ENCODE results near the gene MED9.

The MED9 gene

GRCh38 chr17:17540935-17541639 is 64.3 kb downstream of the MED9 start:
- Histone ChIP-seq H3K4me3 (ENCODE audit: low read depth, low read length) (no peak overlapping the region), H3K27ac (ENCODE audit: extremely low read depth, low read depth, low read length) (no peak overlapping the region), H3K9me3 (ENCODE audit: control insufficient read depth, insufficient read depth, low read depth, low read length) (no peaks in the 10 kb centered on the region), H3K4me1 (ENCODE audit: control insufficient read depth, insufficient read depth, low read length) (peaks cover 7% of the 10 kb centered on the region), H3K36me3 (ENCODE audit: control insufficient read depth in 2 of 2, insufficient read depth in 1 of 2, low read length in 2 of 2) (no peaks in the 10 kb centered on the region)
- POLR2A ChIA-PET, result no interaction called here
- TF ChIP-seq IKZF3 (tag by site-specific recombination; IDR thresholded peaks at IDR 0.05), result no peak
- no peak for TF ChIP-seq ZNF600 (tag by site-specific recombination; IDR thresholded peaks at IDR 0.05)
- no peak for TF ChIP-seq MEIS1 (CRISPR knock-in tag; IDR thresholded peaks at IDR 0.05; ENCODE audit: borderline replicate concordance)
- TF ChIP-seq ZNF114 (tag by site-specific recombination; IDR thresholded peaks at IDR 0.05), result no peak
- TF ChIP-seq GLI2 (tag by site-specific recombination; IDR thresholded peaks at IDR 0.05; ENCODE audit: borderline replicate concordance, low read depth), result no peak
- no peak for TF ChIP-seq ZNF701 (tag by site-specific recombination; IDR thresholded peaks at IDR 0.05)
- no peak for TF ChIP-seq EGR2 (tag by site-specific recombination; IDR thresholded peaks at IDR 0.05; ENCODE audit: low read depth)
- no peak for TF ChIP-seq ZBTB1 (tag by site-specific recombination; IDR thresholded peaks at IDR 0.05)
- no peak for TF ChIP-seq ZFP37 (tag by site-specific recombination; IDR thresholded peaks at IDR 0.05)
- no peak for TF ChIP-seq ZNF248 (tag by site-specific recombination; IDR thresholded peaks at IDR 0.05)
- no peak for TF ChIP-seq ZNF544 (tag by site-specific recombination; IDR thresholded peaks at IDR 0.05)
- no peak for TF ChIP-seq HOXA7 (CRISPR knock-in tag; IDR thresholded peaks at IDR 0.05; ENCODE audit: borderline replicate concordance)
- TF ChIP-seq ZNF514 (tag by site-specific recombination; IDR thresholded peaks at IDR 0.05), result no peak
- TF ChIP-seq ZNF518A (tag by site-specific recombination; conservative IDR thresholded peaks at IDR 0.05; ENCODE audit: low read depth), result no peak
- TF ChIP-seq ZNF140 (tag by site-specific recombination; IDR thresholded peaks at IDR 0.05), result no peak
- TF ChIP-seq ZNF280C (tag by site-specific recombination; IDR thresholded peaks at IDR 0.05), result no peak
- CTCF ChIA-PET, result interaction anchor here (0.7 to 1.5 kb wide), 2 partner anchors 8 to 319 kb away, joined by 3 to 4 read pairs; no protein-coding TSS in a partner anchor

DNA sequence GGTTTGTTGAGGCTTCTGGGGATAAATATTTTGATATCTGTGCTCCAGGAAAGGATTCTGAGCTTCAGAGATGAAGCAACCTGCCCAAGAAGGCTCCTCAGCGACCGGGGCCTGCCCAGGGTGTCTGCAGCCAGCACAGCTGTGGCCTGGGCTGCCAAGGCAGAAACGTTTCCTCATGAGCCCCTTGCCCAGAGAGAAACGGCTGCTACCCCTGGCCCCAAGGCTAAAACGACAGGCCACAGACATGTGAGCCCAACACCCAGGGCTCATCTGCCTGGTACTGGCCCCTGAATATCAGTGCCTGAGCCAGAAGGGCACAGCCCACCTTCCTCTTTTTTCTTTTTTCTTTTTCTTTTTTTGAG is 64.8 kb downstream of the MED9 start:
- ChIA-PET POLR2A (no interaction called here), CTCF (interaction anchor here (0.7 to 1.5 kb wide), 2 partner anchors 9 to 319 kb away, joined by 3 to 4 read pairs; no protein-coding TSS in a partner anchor)
- TF ChIP-seq SCRT1 (tag by site-specific recombination; IDR thresholded peaks at IDR 0.05; ENCODE audit: borderline replicate concordance), result no peak
- no peak for TF ChIP-seq ZNF184 (tag by site-specific recombination; IDR thresholded peaks at IDR 0.05)
- TF ChIP-seq, protein P1, sequence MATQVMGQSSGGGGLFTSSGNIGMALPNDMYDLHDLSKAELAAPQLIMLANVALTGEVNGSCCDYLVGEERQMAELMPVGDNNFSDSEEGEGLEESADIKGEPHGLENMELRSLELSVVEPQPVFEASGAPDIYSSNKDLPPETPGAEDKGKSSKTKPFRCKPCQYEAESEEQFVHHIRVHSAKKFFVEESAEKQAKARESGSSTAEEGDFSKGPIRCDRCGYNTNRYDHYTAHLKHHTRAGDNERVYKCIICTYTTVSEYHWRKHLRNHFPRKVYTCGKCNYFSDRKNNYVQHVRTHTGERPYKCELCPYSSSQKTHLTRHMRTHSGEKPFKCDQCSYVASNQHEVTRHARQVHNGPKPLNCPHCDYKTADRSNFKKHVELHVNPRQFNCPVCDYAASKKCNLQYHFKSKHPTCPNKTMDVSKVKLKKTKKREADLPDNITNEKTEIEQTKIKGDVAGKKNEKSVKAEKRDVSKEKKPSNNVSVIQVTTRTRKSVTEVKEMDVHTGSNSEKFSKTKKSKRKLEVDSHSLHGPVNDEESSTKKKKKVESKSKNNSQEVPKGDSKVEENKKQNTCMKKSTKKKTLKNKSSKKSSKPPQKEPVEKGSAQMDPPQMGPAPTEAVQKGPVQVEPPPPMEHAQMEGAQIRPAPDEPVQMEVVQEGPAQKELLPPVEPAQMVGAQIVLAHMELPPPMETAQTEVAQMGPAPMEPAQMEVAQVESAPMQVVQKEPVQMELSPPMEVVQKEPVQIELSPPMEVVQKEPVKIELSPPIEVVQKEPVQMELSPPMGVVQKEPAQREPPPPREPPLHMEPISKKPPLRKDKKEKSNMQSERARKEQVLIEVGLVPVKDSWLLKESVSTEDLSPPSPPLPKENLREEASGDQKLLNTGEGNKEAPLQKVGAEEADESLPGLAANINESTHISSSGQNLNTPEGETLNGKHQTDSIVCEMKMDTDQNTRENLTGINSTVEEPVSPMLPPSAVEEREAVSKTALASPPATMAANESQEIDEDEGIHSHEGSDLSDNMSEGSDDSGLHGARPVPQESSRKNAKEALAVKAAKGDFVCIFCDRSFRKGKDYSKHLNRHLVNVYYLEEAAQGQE (tag by site-specific recombination; IDR thresholded peaks at IDR 0.05), result no peak
- no peak for TF ChIP-seq ZNF768 (tag by site-specific recombination; IDR thresholded peaks at IDR 0.05)
- TF ChIP-seq ZBTB20 (tag by site-specific recombination; IDR thresholded peaks at IDR 0.05), result no peak
- no peak for TF ChIP-seq ZNF302 (tag by site-specific recombination; IDR thresholded peaks at IDR 0.05; ENCODE audit: low read depth)
- no peak for TF ChIP-seq INSM2 (tag by site-specific recombination; IDR thresholded peaks at IDR 0.05)
- no peak for TF ChIP-seq ZXDB (tag by site-specific recombination; IDR thresholded peaks at IDR 0.05)

More for the DNA sequence above, 64.8 kb downstream of the MED9 start:
- H3K9me3 ChIP-seq (ENCODE audit: control insufficient read depth, insufficient read depth, low read depth, low read length), result no peaks in the 10 kb centered on the region
- H3K4me1 ChIP-seq (ENCODE audit: control insufficient read depth, insufficient read depth, low read length), result peaks cover 7% of the 10 kb centered on the region
- H3K36me3 ChIP-seq (ENCODE audit: control insufficient read depth in 2 of 2, insufficient read depth in 1 of 2, low read length in 2 of 2), result no peaks in the 10 kb centered on the region
- no peak overlapping the region for H3K4me3 ChIP-seq (ENCODE audit: low read depth, low read length)
- H3K27ac ChIP-seq (ENCODE audit: extremely low read depth, low read depth, low read length), result no peak overlapping the region
